KMS-11 (cell line): ENCODE results near the gene INPP5E.

Experiments used
- H2AFZ ChIP-seq: fragments of 200-600 bp; sonication (generic); 2 replicates; pipeline ENCODE4 v1.6.1; 2016; ENCODE audit warnings: antibody characterized with exemption, mixed run types, low read depth
- H3K27ac ChIP-seq: fragments of 200-600 bp; sonication (generic); 2 replicates; pipeline ENCODE4 v1.6.1; 2016; ENCODE audit warnings: mild to moderate bottlenecking, mixed run types
- H3K27me3 ChIP-seq: fragments of 200-600 bp; sonication (generic); 2 replicates; pipeline ENCODE4 v1.6.1; 2017; ENCODE audit warnings: mild to moderate bottlenecking, low read depth, mixed run types, moderate library complexity; ENCODE audit not compliant: insufficient read depth
- H3K36me3 ChIP-seq: fragments of 200-600 bp; sonication (generic); 2 replicates; pipeline ENCODE4 v1.6.1; 2017; ENCODE audit warnings: mild to moderate bottlenecking, mixed run types; ENCODE audit not compliant: insufficient read depth
- H3K4me1 ChIP-seq: fragments of 200-600 bp; sonication (generic); 2 replicates; pipeline ENCODE4 v1.6.1; 2016; ENCODE audit warnings: mild to moderate bottlenecking, low read depth, mixed run types; ENCODE audit not compliant: poor library complexity, severe bottlenecking
- H3K4me2 ChIP-seq: fragments of 200-600 bp; sonication (generic); 2 replicates; pipeline ENCODE4 v1.7.0; 2016; ENCODE audit warnings: mild to moderate bottlenecking, mixed run types
- H3K4me3 ChIP-seq: fragments of 200-600 bp; sonication (generic); IDR thresholded peaks from 2 replicates; pipeline ENCODE4 v1.6.1; 2017; ENCODE audit warnings: low read depth, low read length, mixed read lengths; ENCODE audit not compliant: insufficient read depth
- H3K79me2 ChIP-seq: fragments of 200-600 bp; sonication (generic); 2 replicates; pipeline ENCODE4 v1.6.1; 2016; ENCODE audit warnings: low read depth, mixed run types; ENCODE audit not compliant: insufficient read depth
- H3K9ac ChIP-seq: fragments of 200-600 bp; sonication (generic); 2 replicates; pipeline ENCODE4 v1.6.1; 2016; ENCODE audit warnings: mild to moderate bottlenecking, mixed run types
- H4K20me1 ChIP-seq: fragments of 200-600 bp; sonication (generic); 2 replicates; pipeline ENCODE4 v1.6.1; 2016; ENCODE audit warnings: mild to moderate bottlenecking, mixed run types; ENCODE audit not compliant: insufficient read depth
- CTCF ChIP-seq: fragments of 200-600 bp; sonication (generic); conservative IDR thresholded peaks from 2 replicates; pipeline ENCODE4 v1.6.1; 2017; ENCODE audit warnings: low read depth, mild to moderate bottlenecking, antibody characterized with exemption, low read length, moderate library complexity, mixed read lengths

Gene INPP5E

DNA sequence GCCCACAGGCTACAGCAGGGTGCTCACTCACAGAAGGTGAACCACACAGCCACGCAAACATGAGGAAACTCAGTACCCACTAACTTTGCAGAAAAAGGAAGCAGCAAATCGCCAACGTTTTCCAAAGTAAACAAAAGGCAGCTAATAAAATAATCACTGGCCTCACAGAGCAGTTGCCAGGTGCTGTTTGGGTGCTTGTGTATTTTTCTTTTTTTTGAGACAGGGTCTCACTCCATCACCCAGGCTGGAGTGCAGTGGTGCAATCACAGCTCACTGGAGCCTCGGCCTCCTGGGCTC is 43.5 kb downstream of the INPP5E start:
- Histone ChIP-seq H3K27ac (no peak overlapping the region), H3K79me2 (peaks cover 21% of the 10 kb centered on the region), H3K36me3 (peaks cover 4% of the 10 kb centered on the region; the same call in 1 of the 2 replicates), H4K20me1 (peaks cover 5% of the 10 kb centered on the region; the same call in 1 of the 2 replicates), H3K4me3 (no peak overlapping the region), H3K4me2 (no peak overlapping the region), H3K9ac (no peak overlapping the region), H3K27me3 (no peaks in the 10 kb centered on the region), H3K4me1 (peaks cover 18% of the 10 kb centered on the region), H2AFZ (no peak overlapping the region)
- TF ChIP-seq CTCF: no peak

GRCh38 chr9:136395345-136396218 is 44.1 kb downstream of the INPP5E start:
- Histone ChIP-seq H3K9ac (no peak overlapping the region), H2AFZ (no peak overlapping the region), H3K4me3 (no peak overlapping the region), H3K36me3 (peaks cover 4% of the 10 kb centered on the region; the same call in 1 of the 2 replicates), H4K20me1 (peaks cover 5% of the 10 kb centered on the region; the same call in 1 of the 2 replicates), H3K27ac (no peak overlapping the region), H3K79me2 (peaks cover 21% of the 10 kb centered on the region), H3K4me1 (peaks cover 15% of the 10 kb centered on the region), H3K4me2 (no peak overlapping the region), H3K27me3 (no peaks in the 10 kb centered on the region)
- TF ChIP-seq CTCF: no peak

- H3K36me3 ChIP-seq: peaks cover 4% of the 10 kb centered on the region; the same call in 1 of the 2 replicates
- H3K27ac ChIP-seq: no peak overlapping the region
- H3K4me2 ChIP-seq: no peak overlapping the region
- no peak for TF ChIP-seq CTCF
- no peak overlapping the region for H3K9ac ChIP-seq
- no peak overlapping the region for H2AFZ ChIP-seq
- H3K27me3 ChIP-seq: no peaks in the 10 kb centered on the region
- peaks cover 5% of the 10 kb centered on the region; the same call in 1 of the 2 replicates for H4K20me1 ChIP-seq
- no peak overlapping the region for H3K4me3 ChIP-seq
- H3K4me1 ChIP-seq: peaks cover 10% of the 10 kb centered on the region
- peaks cover 21% of the 10 kb centered on the region for H3K79me2 ChIP-seq
Observed at GRCh38 chr9:136395020-136395340, 44.7 kb downstream of the INPP5E start.

DNA sequence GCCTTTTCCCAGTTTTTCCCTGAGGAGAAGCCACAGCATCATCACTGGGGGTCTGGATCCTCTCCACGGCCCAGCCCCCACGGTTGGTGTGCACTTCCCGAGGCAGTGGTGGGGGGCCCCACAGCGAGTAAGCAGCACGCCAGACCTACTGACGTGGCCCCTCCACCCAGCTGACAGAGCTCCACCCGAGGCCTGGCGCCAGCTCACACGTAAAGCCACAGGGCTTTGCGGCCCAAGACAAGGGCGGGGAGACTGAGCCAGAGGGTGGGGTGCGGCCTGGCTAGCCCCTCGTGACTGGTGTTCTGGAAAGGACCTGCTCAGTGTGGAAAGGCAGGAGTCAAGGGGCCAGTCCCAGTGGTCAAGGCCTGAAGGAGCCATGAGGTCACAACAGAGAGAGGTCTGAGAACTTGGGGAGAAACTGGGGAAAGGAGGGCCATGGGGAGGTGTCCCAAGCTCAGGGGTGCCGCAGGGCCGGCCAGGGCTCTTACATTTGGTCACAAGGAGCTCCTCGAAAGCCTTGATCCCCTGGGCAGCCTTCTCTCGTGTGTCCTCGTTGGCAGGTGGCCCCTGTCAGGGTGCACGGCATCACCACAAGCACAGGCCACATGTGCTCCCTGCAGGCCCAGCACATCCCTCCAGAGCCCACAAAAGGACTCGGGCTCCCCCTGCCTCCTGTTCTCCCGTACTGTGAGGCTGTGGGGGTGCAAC is 45.2 kb downstream of the INPP5E start:
- Histone ChIP-seq H4K20me1 (peaks cover 5% of the 10 kb centered on the region; the same call in 1 of the 2 replicates), H3K4me1 (peaks cover 10% of the 10 kb centered on the region), H3K27me3 (no peaks in the 10 kb centered on the region), H3K36me3 (peaks cover 4% of the 10 kb centered on the region; the same call in 1 of the 2 replicates), H2AFZ (no peak overlapping the region), H3K27ac (no peak overlapping the region), H3K79me2 (peaks cover 17% of the 10 kb centered on the region), H3K4me3 (no peak overlapping the region), H3K4me2 (no peak overlapping the region), H3K9ac (no peak overlapping the region)
- no peak for TF ChIP-seq CTCF
